GM21737 (cell line): ENCODE data around the gene SCGB1D4.
"Not testable (repeated sequence)": the region's sequence is repeated elsewhere in the genome, so short reads cannot be mapped to it uniquely, and the experiment has no call there.

ENCODE experiments used
- ATAC-seq: cut with Tn5 transposase; IDR thresholded peaks from one replicate; pipeline ENCODE4 v1.9.1; 2021; ENCODE audit warnings: mild to moderate bottlenecking, moderate library complexity; ENCODE audit not compliant: unreplicated experiment

The SCGB1D4 gene, protein sequence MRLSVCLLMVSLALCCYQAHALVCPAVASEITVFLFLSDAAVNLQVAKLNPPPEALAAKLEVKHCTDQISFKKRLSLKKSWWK

DNA sequence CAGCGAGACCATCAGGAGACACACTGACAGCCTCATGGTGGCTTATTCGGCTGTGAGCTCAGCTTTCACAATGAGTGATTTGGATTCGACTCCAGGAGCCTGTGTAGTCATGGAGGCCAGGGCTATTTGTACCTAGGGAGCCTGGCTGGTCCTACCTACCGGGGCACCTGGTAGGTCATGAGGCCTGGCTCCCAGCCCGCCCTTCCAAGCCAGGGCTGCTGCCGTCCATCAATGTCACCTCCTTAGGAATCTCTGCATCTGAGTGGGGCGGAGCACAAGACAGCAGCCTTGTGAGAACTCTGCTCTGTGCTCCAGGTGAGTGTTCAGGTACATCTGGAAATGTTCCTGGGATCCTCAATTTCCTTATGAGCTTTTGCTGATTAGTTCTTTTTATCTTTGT lies at the start of gene SCGB1D4:
Gene SCGB1D4 (minus strand): TSS at position 101 of the 400 bp plus-strand sequence. CDS start 65 bp downstream, at position 36.
- ATAC-seq = no peak

DNA sequence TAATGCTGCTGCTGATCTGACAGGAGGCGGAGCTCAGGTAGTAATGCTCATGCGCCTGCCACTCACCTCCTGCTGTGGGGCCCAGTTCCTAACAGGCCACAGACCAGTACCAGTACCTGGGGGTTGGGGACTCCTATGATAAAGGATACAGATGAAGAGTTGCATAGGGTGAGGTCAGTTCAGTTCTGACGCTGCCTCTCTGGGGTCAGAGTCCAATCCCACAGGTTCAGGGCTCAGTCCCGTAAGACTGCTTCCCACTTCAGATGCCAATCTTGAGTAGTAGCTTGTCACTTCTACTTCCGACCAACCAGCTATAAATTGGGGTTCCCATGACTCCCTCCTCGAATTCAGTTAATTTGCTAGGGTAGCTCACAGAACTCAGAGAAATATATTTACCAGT lies 47.0 kb upstream of the SCGB1D4 start:
- no peak for ATAC-seq

DNA sequence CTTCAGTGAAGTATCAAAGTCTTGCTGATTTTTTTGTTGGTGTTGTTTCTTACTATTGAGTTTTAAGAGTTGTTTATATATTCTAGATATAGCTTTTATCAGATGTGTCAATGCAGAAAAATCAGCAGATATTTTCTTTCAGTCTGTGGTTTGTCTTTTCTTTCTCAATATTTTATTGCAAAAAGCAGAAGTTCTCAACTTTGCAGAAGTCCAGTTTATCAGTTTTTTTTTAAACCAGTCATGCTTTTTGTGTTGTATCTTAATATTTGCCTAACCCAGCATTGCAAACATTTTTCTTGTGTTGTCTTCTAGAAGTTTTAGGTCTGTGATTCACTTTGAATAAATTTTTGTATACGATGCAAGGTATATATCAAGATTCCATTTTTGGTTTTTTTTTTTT lies 45.3 kb upstream of the SCGB1D4 start:
- ATAC-seq = no peak

DNA sequence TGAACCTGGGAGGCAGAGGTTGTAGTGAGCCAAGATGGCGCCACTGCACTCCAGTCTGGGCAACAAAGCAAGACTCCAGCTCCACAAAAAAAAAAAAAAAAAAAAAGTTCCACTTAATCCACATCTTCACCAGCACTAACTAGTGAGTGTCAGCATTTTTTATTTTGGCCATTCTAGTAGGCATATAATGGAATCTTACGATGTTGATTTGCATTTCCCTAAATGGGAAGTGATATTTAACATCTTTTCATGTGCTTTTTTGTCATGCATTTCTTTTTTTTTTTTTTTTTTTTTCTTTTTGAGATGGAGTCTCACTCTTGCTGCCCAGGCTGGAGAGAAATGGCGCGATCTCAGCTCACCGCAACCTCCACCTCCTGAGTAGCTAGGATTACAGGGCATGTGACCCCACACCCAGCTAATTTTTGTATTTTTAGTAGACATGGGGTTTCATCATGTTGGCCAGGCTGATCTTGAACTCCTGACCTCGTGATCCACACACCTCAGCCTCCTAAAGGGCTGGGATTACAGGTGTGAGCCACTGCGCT lies 44.8 kb upstream of the SCGB1D4 start:
- ATAC-seq = not testable (repeated sequence)

DNA sequence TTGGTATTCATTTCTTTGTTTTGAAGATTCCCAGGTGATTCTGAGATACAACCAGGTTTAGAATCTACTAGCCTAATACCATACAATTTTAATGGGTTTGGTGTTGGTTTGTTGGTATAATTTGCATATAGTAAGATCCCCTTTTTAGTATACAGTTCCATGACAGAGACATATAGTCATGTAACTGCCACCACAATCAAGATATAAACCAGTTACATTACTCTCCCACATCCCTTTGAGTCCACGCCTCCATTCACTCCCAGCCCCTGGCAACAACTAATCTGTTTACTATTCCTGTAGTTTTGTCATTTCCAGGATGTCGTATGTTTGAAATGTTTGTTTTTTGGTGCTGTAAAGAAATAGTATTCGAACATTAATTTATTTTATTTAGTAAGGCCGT lies 42.7 kb upstream of the SCGB1D4 start:
- no peak for ATAC-seq

DNA sequence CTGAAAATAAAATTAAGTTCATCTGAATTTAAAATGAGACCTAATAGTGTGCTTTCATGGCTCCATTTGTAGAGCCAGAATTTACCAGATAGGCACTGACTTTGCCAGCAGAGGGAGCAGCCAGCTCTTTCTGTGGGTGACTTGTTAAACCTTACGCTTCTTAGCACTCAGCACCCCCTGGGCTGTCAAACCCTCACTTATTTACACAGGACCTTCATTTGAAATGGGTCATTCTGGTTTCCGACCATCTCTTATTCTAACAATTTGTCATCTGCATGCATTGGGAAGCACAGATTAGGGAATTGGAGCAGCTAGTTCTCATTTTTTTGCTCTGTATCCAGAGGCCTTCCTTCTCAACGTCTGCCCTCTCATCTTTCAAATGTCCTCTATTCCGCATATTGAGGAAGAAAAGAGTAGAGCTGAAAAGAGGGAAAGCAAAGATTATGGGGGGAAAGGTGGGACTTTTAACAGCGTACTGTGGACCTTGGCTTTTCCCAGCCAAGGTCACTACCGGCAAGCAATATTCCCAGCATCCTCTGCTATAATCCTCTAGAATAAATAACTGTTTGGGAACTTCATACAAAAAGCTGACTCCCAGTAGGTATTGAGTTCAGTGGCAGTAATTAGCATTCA lies 41.5 kb upstream of the SCGB1D4 start:
- ATAC-seq = no peak

DNA sequence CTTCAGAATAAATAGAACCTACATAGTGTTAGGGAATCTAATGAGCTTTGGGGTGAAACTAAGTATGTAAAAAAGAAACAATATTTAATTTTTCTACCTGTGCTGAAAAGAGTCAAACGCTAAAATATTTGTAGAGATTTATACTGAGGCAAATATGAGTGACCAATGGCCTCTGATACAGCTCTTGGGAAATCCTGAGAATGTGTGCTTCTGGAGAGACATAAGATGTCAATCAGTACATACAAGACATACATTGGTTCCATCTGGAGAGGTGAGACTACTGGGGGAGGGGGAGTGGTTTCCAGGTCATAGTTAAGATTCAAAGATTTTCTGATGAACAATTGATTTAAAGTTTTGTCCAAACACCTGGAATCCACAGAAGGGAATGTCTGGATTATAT lies 39.3 kb upstream of the SCGB1D4 start:
- no peak for ATAC-seq

DNA sequence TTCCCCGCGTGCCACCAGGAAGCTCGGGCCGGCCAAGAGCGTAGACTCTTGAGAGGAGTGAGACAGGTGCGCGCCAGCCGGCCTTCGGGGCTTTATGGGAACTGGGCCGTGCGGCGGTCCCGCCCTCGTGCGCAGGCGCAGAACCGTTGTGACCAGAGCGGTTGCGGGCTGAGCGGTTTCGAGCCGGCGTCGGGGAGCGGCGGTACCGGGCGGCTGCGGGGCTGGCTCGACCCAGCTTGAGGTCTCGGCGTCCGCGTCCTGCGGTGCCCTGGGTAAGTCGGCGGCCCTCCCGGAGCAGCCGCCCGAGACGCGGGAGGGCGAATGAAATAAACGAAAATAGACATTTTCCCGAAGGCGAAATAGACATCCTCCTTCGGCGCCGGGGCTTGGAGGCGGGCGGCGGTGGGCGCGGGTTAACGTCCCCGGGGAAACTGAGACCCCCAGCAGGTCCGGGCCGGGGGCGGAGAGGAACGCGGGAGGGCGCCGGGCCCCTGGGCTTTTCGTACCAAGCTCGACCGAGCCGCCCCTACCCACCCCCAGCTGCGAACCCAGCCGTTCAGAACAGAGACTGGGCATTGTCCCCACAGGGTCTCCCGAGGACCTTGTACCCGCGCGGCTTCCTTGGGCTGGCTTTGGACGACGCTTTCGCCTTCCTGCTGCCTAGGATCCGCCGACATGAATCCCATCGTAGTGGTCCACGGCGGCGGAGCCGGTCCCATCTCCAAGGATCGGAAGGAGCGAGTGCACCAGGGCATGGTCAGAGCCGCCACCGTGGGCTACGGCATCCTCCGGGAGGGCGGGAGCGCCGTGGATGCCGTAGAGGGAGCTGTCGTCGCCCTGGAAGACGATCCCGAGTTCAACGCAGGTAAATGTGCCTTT lies 38.7 kb upstream of the SCGB1D4 start, which contains the start of gene ASRGL1:
Gene ASRGL1 (plus strand): TSS at position 146 of the 879 bp plus-strand sequence. CDS start 530 bp downstream, at position 676.
- ATAC-seq = no peak

DNA sequence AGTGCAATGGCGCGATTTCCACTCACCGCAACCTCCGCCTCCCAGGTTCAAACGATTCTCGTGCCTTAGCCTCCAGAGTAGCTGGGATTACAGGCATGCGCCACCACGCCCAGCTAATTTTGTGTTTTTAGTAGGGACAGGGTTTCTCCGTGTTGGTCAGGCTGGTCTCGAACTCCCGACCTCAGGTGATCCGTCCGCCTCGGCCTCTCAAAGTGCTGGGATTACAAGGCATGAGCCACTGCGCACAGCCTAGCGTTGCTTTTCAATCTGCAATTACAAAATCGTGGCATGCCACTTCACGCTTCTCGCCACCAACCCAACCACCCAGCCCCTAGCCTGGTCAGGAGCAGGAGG lies 38.1 kb upstream of the SCGB1D4 start:
- ATAC-seq = not testable (repeated sequence)

DNA sequence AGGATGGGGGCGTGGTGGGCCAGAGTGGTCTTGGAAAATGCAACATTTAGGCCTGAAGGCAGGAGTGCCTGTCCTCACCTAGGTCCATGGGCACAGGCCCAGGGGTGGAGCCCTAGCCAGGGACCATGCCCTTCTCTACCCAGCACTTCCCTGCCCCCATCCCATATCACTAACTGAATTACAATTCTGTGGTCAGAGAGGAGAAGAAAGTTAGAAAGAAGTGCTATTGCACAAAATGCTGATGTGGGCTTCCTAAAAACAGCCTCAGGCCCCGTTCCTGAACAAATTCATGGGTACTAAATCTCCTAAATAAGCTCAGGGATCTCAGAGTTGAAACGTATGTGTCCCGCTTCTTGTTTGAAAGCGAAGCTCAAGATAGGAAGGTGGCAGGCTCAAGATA lies 34.9 kb upstream of the SCGB1D4 start:
- ATAC-seq = no peak

DNA sequence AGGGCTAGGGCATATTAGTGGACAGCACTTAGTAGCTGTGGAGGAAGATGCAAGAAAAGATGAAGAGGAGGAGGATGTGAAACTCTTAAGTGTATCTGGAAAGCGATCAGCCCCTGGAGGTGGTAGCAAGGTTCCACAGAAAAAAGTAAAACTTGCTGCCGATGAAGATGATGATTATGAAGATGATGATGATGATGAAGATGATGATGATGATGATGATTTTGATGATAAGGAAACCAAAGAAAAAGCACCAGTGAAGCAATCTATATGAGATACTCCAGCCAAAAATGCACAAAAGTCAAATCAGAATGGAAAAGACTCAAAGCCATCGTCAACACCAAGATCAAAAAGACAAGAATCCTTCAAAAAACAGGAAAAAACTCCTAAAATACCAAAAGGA lies 32.4 kb upstream of the SCGB1D4 start:
- ATAC-seq = not testable (repeated sequence)

DNA sequence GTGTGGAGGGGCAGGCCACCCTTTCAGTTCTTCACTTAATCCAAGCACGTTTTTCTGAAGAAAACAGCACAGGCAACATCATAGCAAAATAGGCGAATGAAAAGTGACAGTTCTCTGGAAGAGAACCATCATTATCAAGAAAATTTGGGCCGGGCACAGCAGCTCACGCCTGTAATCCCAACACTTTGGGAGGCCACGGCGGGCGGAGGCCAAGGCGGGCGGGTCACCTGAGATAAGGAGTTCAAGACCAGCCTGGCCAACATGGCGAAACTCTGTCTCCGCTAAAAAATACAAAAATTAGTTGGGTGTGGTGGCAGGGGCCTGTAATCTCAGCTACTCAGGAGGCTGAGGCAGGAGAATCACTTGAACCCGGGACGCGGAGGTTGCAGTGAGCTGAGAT lies 28.7 kb upstream of the SCGB1D4 start:
- ATAC-seq = not testable (repeated sequence)

DNA sequence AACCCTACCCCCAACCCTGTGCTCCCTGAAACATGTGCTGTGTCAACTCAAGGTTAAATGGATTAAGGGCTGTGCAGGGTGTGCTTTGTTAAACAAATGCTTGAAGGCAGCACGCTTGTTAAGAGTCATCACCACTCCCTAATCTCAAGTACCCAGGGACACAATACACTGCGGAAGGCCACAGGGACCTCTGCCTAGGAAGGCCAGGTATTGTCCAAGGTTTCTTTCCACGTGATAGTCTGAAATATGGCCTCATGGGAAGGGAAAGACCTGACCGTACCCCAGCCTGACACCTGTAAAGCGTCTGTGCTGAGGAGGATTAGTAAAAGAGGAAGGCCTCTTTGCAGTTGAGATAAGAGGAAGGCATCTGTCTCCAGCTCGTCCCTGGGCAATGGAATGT lies 27.8 kb upstream of the SCGB1D4 start:
- ATAC-seq = not testable (repeated sequence)

DNA sequence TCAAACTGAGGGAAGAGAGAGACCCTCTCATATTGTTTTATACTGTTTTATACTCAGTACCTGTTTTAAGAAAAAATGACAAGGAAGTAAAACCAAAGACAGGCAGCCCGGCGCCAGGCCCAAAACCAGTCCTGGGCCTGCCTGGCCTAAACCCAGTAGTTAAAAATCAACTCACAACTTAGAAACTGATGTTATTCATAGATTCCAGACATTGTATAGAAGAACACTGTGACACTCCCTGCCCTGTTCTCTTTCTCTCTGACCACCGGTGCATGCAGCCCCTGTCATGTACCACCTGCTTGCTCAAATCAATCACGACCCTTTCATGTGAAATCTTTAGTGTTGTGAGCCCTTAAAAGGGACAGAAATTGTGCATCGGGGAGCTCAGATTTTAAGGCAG lies 26.9 kb upstream of the SCGB1D4 start:
- ATAC-seq = not testable (repeated sequence)

DNA sequence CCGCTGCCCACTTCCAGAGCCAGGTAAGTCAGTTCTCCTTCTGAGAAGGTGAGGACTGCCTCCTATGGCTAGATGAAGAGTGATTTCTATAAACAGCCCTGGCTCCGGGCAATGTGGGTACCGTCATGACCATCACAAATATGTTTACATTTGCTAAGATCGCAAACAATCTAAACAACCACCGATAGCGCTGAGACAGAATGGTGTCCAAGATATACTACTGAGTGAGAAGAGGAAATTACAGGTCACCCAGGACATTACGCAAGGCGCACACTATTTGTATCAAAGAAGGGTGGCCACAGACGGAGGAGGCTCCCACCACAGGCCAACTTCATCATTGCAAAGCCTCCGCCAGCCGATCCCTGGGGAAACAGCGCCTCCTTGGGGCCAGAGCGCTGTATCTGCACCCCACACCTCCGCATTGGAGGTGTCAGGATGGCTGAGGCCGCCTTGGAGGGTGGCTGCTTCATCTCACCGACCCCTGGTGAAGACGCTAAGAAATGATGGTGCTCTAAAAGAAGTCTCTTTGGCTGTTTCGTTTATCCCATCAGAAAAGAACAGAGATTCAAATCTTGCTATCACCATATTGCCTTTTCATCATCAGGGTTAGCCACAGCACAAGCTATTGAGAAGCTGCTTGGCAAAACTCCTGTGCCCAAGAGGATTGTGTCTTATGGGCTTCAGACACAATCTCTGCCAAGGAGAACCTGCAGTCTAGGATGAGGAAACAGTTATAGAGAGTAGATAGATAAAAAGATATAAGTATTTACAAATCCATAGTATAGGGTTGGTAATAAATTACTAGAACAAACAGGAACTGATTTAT lies 26.1 kb upstream of the SCGB1D4 start:
- no peak for ATAC-seq

DNA sequence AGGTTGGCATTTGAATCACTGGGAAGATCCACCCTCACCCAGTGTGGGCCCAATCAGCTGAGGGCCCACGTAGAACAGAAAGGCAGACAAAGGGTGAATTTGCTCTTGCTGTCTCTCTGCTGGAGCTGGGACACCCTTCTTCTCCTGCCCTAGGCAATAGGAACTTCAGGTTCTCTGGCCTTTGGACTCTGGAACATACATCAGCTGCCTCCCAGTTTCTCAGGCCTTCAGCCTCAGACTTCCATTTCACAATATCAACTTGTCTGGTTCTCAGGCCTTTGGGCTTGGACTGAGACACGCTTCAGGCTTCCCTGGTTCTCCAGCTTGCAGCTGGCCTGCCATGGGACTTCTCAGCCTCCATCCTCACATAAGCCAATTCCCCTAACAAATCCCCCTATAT lies 23.6 kb upstream of the SCGB1D4 start:
- ATAC-seq = no peak

DNA sequence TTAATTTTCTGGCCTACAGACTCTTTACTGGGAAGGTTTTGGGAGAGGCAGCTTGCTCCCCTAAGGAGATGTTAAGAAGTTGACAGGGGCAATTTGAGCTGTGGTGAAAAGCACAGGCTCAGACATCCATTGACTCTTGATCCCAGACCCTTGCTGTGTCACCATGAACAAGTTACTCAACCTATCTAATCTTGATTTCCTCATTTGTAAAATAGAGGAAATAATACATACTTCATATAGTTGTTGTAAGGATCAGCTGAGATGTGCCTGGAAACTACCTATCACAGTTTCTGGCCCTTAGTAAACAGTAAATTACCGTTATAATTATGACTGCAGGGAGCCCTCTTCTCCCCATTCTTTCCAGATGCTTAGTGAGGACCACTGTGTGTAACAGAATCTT lies 16.6 kb upstream of the SCGB1D4 start:
- ATAC-seq = no peak

DNA sequence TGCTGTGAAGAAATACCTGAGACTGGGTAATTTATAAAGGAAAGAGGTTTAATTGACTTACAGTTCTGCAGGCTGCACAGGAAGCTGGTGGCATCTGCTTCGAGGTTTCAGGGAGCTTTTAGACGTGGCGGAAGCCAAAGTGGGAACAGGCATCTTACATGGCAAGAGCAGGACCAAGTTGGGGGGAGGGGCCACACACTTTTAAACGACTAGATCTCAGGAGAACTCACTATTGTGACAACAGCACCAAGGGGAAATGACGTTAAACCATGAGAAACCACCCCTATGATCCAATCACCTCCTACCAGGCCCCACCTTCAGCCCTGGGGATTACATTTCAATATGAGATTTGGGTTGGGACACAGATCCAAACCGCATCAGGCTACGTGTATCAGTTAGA lies 11.1 kb upstream of the SCGB1D4 start:
- no peak for ATAC-seq

DNA sequence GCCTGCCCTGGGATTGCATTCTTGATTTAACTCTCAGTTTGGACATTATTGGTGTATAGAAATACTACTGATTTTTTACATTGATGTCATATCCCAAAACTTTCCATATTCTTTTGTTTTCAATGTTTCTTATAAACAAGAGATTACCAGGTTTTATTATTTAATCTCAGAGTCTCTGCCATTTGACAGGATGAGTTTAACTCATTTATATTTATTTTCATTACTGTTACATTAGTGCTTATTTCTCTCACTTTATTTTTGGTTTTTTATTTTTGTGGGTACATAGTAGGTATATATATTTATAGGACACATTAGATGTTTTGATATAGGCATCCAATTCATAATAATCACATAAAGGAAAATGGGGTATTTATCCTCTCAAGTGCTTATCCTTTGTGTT lies 9.1 kb upstream of the SCGB1D4 start:
- ATAC-seq = no peak

DNA sequence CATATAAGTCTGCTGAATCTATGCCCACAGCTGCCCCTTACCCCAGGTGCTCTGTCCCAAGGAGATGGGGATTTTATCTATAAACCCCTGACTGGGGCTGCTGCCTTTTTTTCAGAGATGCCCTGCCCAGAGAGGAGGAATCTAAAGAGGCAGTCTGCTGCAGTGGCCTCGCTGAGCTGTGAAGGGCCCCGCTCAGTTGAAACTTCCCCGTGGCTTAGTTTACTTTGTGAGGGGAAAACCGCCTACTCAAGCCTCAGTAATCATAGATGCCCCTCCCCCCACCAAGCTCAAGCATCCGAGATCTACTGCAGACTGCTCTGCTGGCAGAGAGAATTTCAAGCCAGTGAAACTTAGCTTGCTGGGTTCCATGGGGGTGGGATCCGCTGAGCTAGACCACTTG lies 7.4 kb upstream of the SCGB1D4 start:
- ATAC-seq = no peak

DNA sequence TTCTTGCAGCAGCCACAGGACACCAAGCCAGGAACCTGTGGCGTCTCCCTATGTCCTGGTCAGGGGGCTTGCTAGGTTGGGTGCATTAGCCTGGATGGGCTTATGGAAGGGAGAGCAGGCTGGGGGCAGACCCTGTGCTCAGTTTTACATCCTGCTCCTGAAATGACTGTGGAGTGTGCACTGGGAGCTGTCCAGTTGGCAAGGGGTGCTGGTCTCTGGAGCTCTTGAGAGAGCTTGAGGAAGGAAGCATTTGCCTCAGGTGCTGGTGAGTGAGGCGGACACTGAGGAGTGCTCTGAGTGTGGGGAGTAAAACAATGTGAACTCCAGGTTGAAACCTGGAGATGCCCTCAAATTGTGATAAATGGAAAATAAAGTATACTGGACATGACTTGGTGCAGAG lies 3.4 kb downstream of the SCGB1D4 start:
- ATAC-seq = no peak
